Liver (tissue), 3 donors: ENCODE results near the gene SLC25A48.

Experiments used
- GABPA ChIP-seq, 2 donors: IDR thresholded peaks in 1 of 2; conservative IDR thresholded peaks in 1 of 2; 2 replicates each; pipeline ENCODE4 v1.6.1; 2016; ENCODE audit warnings: antibody characterized with exemption in 2 of 2, mild to moderate bottlenecking in 1 of 2, moderate library complexity in 1 of 2
- JUND ChIP-seq, 2 donors: IDR thresholded peaks; 2 replicates each; pipeline ENCODE4 v1.6.1; 2016; ENCODE audit warnings: antibody characterized with exemption in 2 of 2
- MAX ChIP-seq: IDR thresholded peaks from 2 replicates; pipeline ENCODE4 v1.6.1; 2016; ENCODE audit warnings: antibody characterized with exemption
- RAD21 ChIP-seq, 2 donors: IDR thresholded peaks; 2 replicates each; pipeline ENCODE4 v1.6.1; 2016; ENCODE audit warnings: antibody characterized with exemption in 2 of 2, mild to moderate bottlenecking in 2 of 2
- TAF1 ChIP-seq: conservative IDR thresholded peaks from 2 replicates; pipeline ENCODE4 v1.6.1; 2016; ENCODE audit warnings: antibody characterized with exemption, mild to moderate bottlenecking
- YY1 ChIP-seq: IDR thresholded peaks from 2 replicates; pipeline ENCODE4 v1.6.1; 2016; ENCODE audit warnings: antibody characterized with exemption, mild to moderate bottlenecking
- TF ChIP-seq, protein P1 (sequence below): fragments of 150-350 bp; IDR thresholded peaks from 2 replicates; pipeline ENCODE4 v1.5.1; 2017; ENCODE audit warnings: improper control_type of control experiment, low read depth, low read length; ENCODE audit not compliant: missing input control
- TF ChIP-seq, protein P2 (sequence below): IDR thresholded peaks from 2 replicates; pipeline ENCODE4 v1.6.1; 2016; ENCODE audit warnings: antibody characterized with exemption
- donor health status: healthy.
- donor health status: healthy.

DNA sequence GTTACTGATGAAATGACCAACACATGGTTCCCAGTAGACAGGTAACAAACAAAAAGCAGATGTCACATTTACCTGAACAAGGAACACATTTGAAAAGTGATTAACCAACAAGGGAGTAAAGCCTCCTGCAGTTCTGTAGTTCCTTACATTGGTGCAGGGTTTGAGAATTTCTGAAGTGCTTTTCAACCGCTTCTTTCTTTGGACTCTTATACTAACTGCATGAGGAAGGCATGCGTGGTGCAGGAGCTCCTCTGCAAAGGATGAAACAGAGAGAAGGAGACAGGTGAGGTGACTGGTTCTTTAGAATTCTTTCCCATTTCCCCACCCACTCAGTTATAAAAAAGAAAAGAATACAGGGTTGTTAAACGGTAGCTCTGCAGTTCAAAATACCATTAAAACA is 65.8 kb downstream of the SLC25A48 start:
- TF ChIP-seq, protein P1, sequence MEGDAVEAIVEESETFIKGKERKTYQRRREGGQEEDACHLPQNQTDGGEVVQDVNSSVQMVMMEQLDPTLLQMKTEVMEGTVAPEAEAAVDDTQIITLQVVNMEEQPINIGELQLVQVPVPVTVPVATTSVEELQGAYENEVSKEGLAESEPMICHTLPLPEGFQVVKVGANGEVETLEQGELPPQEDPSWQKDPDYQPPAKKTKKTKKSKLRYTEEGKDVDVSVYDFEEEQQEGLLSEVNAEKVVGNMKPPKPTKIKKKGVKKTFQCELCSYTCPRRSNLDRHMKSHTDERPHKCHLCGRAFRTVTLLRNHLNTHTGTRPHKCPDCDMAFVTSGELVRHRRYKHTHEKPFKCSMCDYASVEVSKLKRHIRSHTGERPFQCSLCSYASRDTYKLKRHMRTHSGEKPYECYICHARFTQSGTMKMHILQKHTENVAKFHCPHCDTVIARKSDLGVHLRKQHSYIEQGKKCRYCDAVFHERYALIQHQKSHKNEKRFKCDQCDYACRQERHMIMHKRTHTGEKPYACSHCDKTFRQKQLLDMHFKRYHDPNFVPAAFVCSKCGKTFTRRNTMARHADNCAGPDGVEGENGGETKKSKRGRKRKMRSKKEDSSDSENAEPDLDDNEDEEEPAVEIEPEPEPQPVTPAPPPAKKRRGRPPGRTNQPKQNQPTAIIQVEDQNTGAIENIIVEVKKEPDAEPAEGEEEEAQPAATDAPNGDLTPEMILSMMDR, result no peak
- TF ChIP-seq TAF1 (no peak), GABPA (IDR thresholded peaks at IDR 0.05 in 1 of 2, conservative IDR thresholded peaks at IDR 0.05 in 1 of 2) (no peak), JUND (IDR thresholded peaks at IDR 0.05) (no peak), YY1 (no peak), RAD21 (IDR thresholded peaks at IDR 0.05) (no peak), MAX (no peak)
- TF ChIP-seq, protein P2, sequence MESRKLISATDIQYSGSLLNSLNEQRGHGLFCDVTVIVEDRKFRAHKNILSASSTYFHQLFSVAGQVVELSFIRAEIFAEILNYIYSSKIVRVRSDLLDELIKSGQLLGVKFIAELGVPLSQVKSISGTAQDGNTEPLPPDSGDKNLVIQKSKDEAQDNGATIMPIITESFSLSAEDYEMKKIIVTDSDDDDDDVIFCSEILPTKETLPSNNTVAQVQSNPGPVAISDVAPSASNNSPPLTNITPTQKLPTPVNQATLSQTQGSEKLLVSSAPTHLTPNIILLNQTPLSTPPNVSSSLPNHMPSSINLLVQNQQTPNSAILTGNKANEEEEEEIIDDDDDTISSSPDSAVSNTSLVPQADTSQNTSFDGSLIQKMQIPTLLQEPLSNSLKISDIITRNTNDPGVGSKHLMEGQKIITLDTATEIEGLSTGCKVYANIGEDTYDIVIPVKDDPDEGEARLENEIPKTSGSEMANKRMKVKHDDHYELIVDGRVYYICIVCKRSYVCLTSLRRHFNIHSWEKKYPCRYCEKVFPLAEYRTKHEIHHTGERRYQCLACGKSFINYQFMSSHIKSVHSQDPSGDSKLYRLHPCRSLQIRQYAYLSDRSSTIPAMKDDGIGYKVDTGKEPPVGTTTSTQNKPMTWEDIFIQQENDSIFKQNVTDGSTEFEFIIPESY, result no peak
